ENCODE data around the gene ATRX.
"Not testable (repeated sequence)": the region's sequence is repeated elsewhere in the genome, so short reads cannot be mapped to it uniquely, and the experiment has no call there.

Gene ATRX

DNA sequence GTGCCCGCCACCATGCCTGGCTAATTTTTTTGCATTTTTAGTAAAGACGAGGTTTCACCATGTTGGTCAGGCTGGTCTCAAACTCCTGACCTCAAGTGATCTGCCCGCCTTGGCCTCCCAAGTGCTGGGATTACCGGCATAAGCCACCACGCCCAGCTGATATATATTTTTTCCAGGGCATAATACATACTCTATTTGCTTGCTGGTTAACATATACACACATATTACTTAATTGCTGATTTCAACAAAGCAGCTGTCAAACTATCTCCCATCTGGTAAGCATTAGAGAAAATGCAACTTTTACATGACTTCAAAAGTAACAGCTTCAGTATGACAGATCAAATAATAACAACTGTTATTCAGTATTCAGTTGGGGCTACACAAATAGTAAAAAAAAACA, 164.6 kb downstream of the ATRX start:
- DNase-seq, result not testable (repeated sequence)

DNA sequence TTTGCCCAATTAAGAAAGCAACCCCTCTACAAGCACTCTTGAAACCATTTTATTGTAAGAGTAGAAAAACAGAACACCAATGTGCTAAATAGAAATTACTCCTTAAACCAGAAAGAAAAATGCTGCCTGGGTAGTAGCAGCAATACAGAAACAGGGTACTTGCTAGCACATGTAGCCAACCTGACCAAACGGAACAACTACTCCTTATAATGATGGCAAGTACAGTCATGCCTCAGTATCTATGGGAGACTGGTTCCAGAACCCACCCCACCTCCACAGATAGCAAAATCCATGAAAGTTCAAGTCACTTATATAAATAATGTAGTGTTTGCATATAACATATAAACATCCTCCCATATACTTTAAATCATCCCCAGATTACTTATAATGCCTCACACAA, 168.8 kb downstream of the ATRX start:
- DNase-seq, result no peak

DNA sequence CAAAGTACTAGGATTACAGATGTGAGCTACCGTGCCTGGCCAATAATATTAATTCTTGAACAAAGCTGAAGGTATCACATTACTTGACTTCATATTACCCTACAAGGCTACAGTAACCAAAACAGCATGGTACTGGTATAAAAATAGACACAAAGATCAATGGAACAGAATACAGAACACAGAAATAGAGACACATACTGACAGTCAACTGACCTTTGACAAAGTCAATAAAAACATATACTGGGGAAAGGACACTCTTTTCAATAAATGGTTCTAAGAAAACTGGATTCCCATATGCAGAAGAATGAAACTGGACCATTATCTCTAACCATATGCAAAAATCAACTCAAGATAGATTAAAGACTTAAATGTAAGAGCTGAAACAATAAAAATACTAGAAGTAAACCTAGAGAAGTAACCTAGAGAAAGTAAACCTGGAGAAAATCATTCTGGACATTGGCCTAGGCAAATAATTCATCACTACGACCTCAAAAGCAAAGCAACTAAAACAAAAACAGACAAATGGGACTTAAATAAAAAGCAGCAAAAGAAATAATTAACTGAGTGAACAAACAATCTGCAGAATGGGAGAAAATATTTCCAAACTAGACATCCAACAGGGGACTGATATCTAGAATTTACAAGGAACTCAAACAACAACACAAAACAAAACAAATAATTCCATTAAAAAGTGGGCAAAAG, 182.2 kb downstream of the ATRX start:
- no peak for DNase-seq

DNA sequence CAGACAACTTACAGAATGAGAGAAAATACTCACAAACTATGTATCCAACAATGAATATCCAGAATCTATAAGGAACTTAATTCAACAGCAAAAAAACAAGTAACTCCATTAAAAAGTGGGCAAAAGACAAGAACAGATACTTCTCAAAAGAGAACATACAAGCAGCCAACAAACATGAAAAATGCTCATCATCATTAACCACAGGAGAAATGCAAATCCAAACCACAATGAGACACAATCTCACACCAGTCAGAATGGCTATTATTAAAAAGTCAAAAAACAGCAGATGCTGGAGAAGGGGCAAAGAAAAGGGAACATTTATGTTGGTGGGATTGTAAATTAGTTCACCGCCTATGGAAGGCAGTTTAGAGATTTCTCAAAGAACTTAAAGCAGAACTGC, 188.5 kb downstream of the ATRX start:
- DNase-seq, result no peak

DNA sequence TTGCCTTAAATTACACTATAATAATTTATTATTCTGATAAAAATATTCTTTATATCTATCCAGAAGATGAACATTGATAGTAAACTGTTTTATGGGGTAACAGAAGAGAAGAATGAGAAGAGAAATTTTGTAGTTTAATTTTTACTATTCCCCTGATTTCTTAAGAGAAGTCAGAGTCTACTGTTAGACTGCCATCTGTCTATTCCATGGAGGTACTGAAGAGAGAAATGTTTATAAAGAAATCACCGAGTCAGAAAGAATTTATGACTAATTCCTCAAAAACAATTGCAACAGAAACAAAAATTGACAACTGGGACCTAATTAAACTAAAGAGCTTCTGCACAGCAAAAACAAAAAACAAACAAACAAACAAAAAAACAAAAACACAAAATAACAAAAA, 188.9 kb downstream of the ATRX start:
- no peak for DNase-seq

DNA sequence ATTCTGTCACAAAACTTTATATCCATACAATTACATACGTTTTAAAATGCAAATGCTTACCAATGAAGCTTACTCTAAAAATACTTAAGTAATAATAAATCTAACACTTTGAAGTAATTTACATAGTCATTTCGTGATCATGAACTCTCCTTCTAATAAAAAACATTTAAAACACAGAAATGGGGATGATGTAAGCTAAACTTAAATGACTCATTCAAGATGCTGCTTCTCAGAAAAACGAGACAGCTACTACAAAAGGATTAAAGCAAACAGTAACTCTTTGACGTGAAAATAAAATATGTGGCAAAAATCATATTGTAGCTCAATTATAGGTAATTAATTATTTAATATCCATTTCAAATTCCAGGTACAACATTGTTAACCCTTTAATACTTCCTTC, 190.2 kb downstream of the ATRX start:
- no peak for DNase-seq

DNA sequence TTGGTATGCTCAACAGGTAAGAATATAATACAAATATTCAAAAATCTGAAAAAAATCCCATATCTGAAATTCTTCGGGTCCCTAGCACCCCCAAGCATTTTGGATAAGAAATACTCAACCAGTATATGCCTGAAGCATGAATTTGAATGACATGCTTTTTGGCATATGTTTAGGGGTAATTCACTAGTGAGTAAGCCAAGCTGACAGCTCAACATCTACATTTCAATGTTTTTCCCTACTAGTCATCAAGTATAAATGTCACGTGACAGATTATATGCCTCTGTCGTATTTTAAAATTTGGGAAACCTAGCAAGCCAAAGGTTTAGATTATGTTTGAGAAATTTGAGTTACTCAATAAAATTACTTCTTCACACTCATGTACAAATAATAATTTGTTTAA, 213.7 kb downstream of the ATRX start:
- DNase-seq, result no peak

DNA sequence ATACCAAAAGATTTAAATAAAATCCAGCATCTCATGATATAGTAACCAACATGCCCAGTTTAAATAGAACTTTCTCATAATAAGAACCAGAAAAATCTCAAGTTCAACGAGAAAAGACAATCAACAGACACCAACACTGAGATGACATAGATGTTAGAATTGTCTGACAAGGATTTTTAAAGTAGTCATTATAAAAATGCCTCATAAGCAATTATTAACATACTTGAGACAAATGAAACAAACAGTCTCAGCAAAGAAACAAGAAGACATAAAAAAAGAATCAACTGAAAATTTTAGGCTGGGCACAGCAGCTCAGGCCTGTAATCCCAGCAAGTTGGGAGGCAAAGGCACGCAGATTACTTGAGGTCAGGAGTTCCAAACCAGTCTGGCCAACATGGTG, 220.7 kb downstream of the ATRX start:
- no peak for DNase-seq

DNA sequence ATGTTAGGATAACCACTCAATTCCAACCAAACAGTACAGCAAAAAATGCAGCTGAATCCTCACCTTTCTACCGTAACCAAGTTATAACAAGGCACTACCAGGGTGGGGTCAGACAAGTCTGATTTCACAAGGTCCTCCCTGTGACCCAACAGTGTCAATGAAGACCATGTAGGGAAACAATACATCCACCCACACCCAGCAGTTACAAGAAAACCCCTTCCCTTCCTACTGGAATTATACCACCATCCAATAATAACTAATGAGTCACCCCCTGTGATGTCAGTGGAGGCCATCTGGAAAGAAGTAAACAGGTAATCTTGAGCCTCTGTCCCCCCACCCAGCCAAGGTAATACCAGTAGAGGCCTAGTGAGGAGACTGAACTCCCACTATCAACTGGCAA, 221.2 kb downstream of the ATRX start:
- no peak for DNase-seq

DNA sequence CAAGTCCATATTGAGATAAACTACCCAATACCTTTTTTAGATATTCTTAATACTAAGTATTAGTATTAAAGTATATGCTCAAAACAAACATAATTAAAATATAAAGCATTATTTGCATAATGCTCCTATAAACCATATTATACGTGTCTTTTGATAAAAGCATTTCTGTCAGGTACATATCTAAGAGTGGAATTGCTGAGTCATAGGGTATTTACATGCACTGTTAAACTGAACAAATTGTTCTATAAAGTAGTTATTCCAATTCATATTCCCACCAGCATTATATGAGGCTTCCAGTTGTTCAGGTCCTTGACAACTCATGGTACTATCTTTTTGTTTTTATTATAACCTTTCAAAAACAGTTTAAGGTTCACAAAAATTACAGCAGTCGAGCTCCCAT, 224.6 kb downstream of the ATRX start:
- no peak for DNase-seq

DNA sequence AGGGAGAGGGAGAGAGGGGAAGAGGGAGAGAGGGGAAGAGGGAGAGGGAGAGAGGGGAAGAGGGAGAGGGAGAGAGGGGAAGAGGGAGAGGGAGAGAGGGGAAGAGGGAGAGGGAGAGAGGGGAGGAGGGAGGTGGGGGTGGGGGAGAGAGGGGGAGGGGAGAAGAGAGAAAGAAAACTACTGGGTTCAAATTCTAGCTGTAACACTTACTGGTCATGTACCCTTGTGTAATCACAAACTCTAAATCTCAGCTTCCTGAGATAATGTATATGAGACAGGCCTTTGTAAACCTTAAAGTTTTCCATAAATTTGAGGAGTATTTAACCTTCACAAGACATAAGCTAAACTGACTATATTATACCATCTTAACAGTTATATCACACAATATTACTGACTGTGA, 229.7 kb downstream of the ATRX start:
- DNase-seq, result no peak

DNA sequence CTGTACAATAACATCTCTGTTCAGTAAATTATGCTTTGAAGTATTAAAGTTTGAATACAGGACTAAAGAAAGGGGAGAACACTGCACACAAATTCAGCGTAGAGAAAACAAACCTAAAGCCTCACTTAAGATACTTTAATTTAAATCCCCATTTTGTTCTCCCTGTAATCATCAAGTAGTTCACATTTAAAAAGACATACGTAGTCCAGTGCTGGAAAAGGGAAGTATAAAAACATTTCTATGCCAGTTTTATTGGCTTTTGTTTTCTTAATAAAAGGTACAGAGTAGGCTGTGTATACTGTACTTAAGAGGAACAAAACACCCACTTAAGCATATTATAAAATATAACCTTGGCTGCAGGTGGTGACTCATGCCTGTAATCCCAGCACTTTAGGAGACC, 237.3 kb downstream of the ATRX start:
- no peak for DNase-seq

DNA sequence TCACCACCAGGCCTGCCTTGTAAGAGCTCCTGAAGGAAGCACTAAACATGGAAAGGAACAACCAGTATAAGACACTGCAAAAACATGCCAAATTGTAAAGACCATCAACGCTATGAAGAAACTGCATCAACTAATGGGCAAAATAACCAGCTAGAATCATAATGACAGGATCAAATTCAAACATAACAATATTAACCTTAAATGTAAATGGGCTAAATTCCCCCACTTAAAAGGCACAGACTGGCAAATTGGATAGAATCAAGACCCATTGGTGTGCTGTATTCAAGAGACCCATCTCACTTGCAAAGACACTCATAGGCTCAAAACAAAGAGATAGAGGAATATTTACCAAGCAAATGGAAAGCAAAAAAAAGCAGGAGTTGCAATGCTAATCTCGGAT, 246.2 kb downstream of the ATRX start:
- not testable (repeated sequence) for DNase-seq

DNA sequence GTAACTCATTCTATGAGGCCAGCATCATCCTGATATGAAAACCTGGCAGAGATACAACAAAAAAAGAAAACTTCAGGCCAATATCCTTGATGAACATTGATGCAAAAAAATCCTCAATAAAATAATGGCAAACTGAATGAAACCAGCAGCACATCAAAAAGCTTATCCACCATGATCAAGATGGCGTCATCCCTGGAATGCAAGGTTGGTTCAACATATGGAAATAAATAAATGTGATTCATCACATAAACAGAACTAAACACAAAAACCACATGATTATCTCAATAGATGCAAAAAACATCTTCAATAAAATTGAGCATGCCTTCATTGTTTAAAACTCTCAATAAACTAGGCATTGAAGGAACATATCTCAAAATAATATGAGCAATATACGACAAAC, 254.8 kb downstream of the ATRX start:
- not testable (repeated sequence) for DNase-seq

DNA sequence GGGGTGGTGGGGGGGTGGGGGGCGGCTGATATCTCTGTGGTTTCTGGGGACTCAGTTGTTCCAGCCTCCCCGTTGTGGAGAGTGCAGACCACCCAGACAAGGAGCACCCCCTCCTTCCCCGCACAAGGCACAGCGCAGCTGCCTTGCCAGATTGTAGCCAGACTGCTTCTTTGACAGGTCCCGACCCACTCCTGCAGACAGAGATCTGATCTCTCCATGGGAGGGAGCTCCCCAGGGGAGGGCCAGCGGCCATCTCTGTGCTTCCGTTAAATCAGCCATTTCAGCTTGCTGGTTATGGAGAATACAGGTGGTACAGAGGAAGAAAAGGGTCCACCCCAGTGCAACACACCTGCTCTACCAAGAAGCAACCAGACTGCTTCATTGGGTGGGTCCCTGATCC, 258.0 kb downstream of the ATRX start:
- DNase-seq, result no peak

DNA sequence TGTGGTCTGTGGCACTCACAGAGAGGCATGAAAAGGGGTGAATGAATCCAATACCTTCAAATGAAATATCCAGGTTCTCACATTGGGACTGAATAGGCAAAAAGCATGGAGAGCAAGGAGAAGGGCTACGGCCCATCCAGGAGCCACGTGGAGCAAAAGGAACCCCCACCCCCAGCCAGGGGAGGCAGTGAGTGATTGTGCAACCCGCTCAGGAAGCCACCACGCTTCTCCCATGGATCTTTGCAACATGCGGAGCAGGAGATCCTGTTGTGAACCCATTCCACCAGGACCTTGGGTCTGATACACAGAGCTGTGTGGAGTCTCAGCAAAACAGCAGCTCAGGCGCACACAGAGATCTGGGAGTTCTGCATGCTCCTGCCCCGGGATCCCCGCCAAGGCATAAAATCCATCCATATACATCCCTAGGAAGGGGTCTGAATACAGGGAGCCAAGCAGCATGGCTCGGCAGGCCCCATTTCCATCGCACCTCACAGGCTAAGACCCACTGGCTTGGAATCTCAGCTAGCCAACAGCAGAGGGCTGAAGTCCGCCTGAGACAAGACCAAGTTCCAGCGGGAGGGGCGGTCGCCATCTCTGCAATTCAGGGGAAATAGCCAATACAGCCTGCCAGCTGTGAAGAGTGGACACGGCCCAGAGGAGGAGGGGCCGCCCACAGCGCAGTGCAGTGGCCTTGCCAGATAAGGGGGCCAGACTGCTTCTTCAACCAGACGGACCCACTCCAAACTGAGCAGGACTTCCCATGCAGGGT, 258.6 kb downstream of the ATRX start:
- peak in 25 of 51 donors; percentile 0 to 39 (median 8) for DNase-seq

DNA sequence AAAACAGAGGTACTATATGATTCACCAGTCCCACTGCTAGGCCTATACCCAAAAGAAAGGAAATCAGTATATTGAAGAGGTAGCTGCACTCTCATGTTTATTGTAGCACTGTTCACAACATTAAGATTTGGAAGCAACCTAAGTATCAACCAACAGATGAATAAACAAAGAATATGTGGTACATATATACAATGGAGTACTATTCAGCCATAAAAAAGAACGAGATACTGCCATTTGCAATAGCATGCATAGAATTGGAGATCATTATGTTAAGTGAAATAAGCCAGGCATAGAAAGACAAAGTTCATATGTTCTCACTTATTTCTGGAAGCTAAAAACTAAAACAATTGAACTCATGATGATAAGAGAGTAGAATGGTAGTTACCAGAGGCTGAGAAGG, 266.3 kb downstream of the ATRX start:
- DNase-seq, result no peak

DNA sequence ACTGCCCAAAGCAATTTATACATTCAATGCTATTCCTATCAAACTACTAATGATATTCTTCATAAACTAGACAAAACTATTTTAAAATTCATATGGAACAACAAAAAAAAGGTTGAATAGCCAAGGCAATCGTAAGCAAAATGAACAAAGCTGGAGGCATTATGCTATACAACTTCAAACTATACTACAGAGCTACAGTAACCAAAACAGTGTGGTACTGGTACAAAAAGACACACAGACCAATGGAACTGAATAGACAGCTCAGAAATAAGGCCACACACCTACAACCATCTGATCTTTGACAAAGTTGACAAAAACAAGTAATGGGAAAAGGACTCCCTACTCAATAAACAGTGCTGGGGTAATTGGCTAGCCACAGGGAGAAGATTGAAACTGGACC, 271.8 kb downstream of the ATRX start:
- DNase-seq, result no peak

DNA sequence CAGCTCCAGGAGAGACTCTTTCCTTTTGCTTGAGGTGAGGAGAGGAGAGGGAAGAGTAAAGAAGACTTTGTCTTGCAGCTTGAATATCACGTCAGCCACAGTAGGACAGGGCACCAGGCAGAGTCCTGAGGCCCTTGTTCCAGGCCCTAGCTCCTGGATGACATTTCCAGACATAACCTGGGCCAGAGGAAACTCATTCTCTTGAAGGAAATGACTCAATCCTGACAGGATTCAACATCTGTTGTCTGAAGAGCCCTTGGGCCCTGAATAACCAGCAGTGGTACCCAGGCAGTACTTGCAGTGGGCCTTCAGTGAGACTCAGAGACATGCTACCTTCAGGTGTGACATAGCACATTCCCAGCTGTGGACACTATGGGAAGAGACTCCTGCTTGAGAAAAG, 276.0 kb downstream of the ATRX start:
- DNase-seq, result no peak

DNA sequence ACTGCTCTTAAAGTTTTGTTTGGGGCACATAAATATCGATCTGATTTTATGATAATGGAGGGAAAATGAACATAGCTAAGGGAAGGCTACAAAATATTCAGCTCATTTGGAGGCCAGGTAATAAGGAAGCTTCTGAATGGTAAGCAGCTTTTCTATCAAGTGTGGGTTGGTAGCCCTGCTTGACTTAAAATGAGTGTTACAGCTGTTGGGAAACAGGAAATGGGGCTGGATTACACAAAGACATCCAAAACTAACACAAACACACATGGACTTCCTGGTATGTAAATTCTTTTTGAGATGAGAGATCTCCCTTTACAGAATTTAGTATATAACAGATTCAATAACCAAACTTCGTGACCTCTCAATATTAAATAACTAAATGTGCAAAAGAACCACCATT, 280.8 kb downstream of the ATRX start:
- no peak for DNase-seq

DNA sequence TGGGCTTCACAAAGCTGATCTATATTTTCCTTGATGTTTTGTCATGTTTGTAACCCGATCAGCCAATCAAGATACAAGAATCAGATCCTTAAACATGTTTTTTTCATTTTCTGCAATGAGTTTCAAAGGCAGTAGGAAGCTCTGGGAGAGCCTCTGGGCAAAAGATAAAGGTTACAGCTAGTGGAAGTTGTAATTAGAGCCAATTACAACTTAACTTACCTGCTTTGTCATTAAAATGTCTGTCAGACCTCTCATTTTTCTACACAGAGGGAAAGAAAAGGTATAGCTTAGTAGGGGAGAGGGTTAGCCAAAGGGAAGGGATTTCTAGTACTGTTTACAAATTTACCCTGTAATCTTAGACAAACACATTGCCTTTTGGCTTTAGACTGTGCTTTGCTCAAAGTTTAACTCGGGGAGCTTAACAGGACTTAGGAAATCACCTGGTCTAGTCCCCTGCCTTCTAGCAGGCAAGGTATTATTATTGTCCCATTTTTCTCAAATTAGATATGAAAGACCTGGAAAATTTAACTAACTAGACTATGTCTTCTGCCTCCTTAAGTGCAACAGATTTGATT, 283.0 kb downstream of the ATRX start:
- DNase-seq, result no peak

DNA sequence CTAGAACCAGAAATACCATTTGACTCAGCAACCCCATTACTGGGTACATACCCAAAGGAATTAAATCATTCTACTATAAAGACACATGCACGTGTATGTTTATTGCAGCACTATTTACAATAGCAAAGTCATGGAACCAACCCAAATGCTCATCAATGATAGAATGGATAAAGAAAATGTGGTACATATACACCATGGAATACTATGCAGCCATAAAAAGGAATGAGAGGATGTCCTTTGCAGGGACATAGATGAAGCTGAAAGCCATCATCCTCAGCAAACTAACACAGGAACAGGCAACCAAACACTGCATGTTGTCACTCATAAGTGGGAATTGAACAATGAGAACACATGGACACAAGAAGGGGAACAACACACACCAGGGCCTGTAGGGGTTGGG, 285.9 kb downstream of the ATRX start:
- DNase-seq, result not testable (repeated sequence)
